Activated CD8-positive, alpha-beta T cell treated with anti-CD3 and anti-CD28 coated beads for 36 hours (primary cell): Measurements from ENCODE around the gene SPNS3. TPM values are rescaled to one million over a fixed set of nuclear protein-coding genes. Genes with fewer than 3 reads are reported as not detected.

Experiments
- ATAC-seq: fragments of 200-7000 bp; cut with Tn5 transposase; one replicate; pipeline ENCODE4 v1.10.0; 2021; ENCODE audit warnings: mild to moderate bottlenecking, moderate library complexity
- CTCF ChIA-PET: fragments of 350-600 bp; sonication (Branson Sonifier 250); formaldehyde crosslinking; loops from one replicate; lab custom pipeline; 2021; ENCODE audit warnings: antibody characterized with exemption; lab: Charles Lee
- POLR2A ChIA-PET: fragments of 350-600 bp; sonication (Branson Sonifier 250); formaldehyde crosslinking; loops from one replicate; lab custom pipeline; 2021; ENCODE audit warnings: antibody characterized with exemption; lab: Charles Lee
- DNase-seq: peaks from one replicate; pipeline ENCODE4 v3.0.0-alpha.2; 2020
- H3K27ac Mint-ChIP-seq: one replicate; pipeline ENCODE4 v1.8.0; 2021; ENCODE audit warnings: mild to moderate bottlenecking, mixed read lengths
- H3K27me3 Mint-ChIP-seq: one replicate; pipeline ENCODE4 v1.8.0; 2021; ENCODE audit warnings: mixed read lengths
- H3K36me3 Mint-ChIP-seq: one replicate; pipeline ENCODE4 v1.8.0; 2021; ENCODE audit warnings: low read depth, mixed read lengths
- H3K4me1 Mint-ChIP-seq: one replicate; pipeline ENCODE4 v1.8.0; 2021; ENCODE audit warnings: low read depth, mixed read lengths
- H3K4me3 Mint-ChIP-seq: one replicate; pipeline ENCODE4 v1.8.0; 2021; ENCODE audit warnings: mild to moderate bottlenecking, moderate library complexity, mixed read lengths
- H3K9me3 Mint-ChIP-seq: one replicate; pipeline ENCODE4 v1.8.0; 2021; ENCODE audit warnings: mixed read lengths
- CTCF ChIP-seq: fragments of 200-600 bp; IDR thresholded peaks from one replicate; pipeline ENCODE4 v1.8.0; 2022; ENCODE audit warnings: antibody characterized with exemption, mild to moderate bottlenecking
- intact Hi-C: fragments of 100-400 bp; cut with micrococcal nuclease; formaldehyde crosslinking; loops from one replicate; pipeline ENCODE4 v1.10.0; 2022
- total RNA-seq, 2 experiments: library from RNA; stranded (reverse); gene quantifications; one replicate each; pipeline ENCODE4 v1.2.3, GENCODE V29; 2021

The SPNS3 gene
- total RNA-seq, 2 experiments from 2014 or later: 24.7 to 25.7 TPM

GRCh38 chr17:4513113-4514032, 79.6 kb downstream of the SPNS3 start:
- TF ChIP-seq CTCF: no peak
- no peaks in the 10 kb centered on the region for H3K36me3 Mint-ChIP-seq
- H3K4me3 Mint-ChIP-seq: no peak overlapping the region
- no peaks in the 10 kb centered on the region for H3K27me3 Mint-ChIP-seq
- DNase-seq (no peak), ATAC-seq (no peak)
- peaks cover 15% of the 10 kb centered on the region for H3K4me1 Mint-ChIP-seq
- no peak overlapping the region for H3K27ac Mint-ChIP-seq
- intact Hi-C loops: no loop called here
- CTCF ChIA-PET: interaction anchor here (0.7 to 0.9 kb wide), 2 partner anchors 15 to 53 kb away, joined by 3 read pairs; partner anchors contain the start of gene SPNS2
- H3K9me3 Mint-ChIP-seq: no peaks in the 10 kb centered on the region
- POLR2A ChIA-PET: no interaction called here

GRCh38 chr17:4514206-4514605, 80.5 kb downstream of the SPNS3 start:
- ChIA-PET POLR2A (no interaction called here), CTCF (interaction anchor here (0.7 kb wide), 1 partner anchor 52 kb away, joined by 3 read pairs; no protein-coding TSS in a partner anchor)
- intact Hi-C loops: no loop called here
- Mint-ChIP-seq H3K27ac (no peak overlapping the region), H3K36me3 (no peaks in the 10 kb centered on the region), H3K4me1 (peaks cover 8% of the 10 kb centered on the region), H3K9me3 (no peaks in the 10 kb centered on the region), H3K27me3 (no peaks in the 10 kb centered on the region), H3K4me3 (no peak overlapping the region)
- ATAC-seq: no peak
- no peak for DNase-seq
- TF ChIP-seq CTCF: no peak

- Mint-ChIP-seq H3K27ac (no peak overlapping the region), H3K4me3 (no peak overlapping the region), H3K36me3 (no peaks in the 10 kb centered on the region), H3K27me3 (no peaks in the 10 kb centered on the region), H3K9me3 (no peaks in the 10 kb centered on the region), H3K4me1 (peaks cover 2% of the 10 kb centered on the region)
- intact Hi-C loops: no loop called here
- ChIA-PET CTCF (no interaction called here), POLR2A (no interaction called here)
- no peak for TF ChIP-seq CTCF
- DNase-seq (no peak), ATAC-seq (no peak)
Measured at GRCh38 chr17:4514779-4515178, 81.0 kb downstream of the SPNS3 start.

GRCh38 chr17:4515501-4515900, 81.8 kb downstream of the SPNS3 start:
- intact Hi-C loops: no loop called here
- ATAC-seq (no peak), DNase-seq (no peak)
- TF ChIP-seq CTCF: no peak
- H3K4me3 Mint-ChIP-seq: no peak overlapping the region
- peaks cover 2% of the 10 kb centered on the region for H3K4me1 Mint-ChIP-seq
- no peak overlapping the region for H3K27ac Mint-ChIP-seq
- H3K27me3 Mint-ChIP-seq: no peaks in the 10 kb centered on the region
- POLR2A ChIA-PET: no interaction called here
- H3K9me3 Mint-ChIP-seq: no peaks in the 10 kb centered on the region
- CTCF ChIA-PET: no interaction called here
- H3K36me3 Mint-ChIP-seq: no peaks in the 10 kb centered on the region

GRCh38 chr17:4516735-4517134, 83.0 kb downstream of the SPNS3 start:
- no peak for ATAC-seq
- Mint-ChIP-seq H3K27ac (no peak overlapping the region), H3K4me3 (no peak overlapping the region), H3K9me3 (no peaks in the 10 kb centered on the region), H3K36me3 (no peaks in the 10 kb centered on the region), H3K27me3 (no peaks in the 10 kb centered on the region), H3K4me1 (no peaks in the 10 kb centered on the region)
- intact Hi-C loops: no loop called here
- ChIA-PET CTCF (interaction anchor here (0.7 to 2.1 kb wide), 3 partner anchors 50 to 317 kb away, joined by 4 to 8 read pairs (median 6); no protein-coding TSS in a partner anchor), POLR2A (no interaction called here)
- no peak for TF ChIP-seq CTCF
- DNase-seq: no peak
